ENCODE results near the gene PTCD3.

Gene PTCD3

DNA sequence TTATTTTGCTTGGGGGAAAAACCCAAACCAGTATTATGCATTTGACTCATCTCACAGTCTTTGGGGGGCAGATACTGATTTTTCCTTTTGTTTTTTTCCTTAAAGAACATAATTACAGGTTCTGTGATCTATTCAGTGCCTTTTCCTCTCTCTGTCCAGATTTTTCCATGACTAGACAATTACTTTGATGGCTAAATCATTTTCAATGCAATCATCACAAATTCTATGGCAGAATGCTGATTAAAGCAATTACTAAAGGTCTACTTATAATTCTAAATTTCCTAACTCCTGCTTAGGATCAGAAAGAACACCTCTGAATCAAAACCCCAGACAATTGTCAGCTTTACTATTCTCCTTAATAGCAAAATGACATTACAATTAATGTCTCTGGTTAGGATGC is 39.1 kb upstream of the PTCD3 start:
- DNase-seq (ENCODE audit: low spot score), result no peak
- H3K27ac ChIP-seq, result no peak overlapping the region

DNA sequence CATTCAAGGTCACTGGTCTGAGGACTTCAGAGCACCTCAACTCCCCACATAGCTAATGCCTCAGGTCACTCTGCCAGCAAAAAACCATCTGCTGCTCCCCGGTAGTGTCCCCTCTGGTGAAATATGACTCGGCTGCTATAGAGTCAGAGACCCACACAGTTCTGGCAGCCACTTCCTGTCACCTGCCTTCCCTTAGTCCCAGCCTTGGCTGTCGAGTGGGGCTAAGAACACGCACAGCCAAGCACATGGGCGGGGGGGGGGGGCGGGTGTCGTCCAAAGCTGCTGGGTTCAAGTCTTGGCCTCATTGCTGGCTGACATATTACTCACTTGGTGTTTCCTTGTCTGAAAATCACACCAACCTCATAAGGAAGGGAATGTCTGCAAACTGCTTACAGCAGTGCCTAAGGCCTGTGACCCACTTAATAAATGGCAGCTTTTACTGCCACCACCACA is 37.9 kb upstream of the PTCD3 start:
- H3K4me3 ChIP-seq, result no peak overlapping the region
- no peak overlapping the region for H3K27ac ChIP-seq
- DNase-seq (ENCODE audit: low spot score), result no peak
- TF ChIP-seq, protein P1, sequence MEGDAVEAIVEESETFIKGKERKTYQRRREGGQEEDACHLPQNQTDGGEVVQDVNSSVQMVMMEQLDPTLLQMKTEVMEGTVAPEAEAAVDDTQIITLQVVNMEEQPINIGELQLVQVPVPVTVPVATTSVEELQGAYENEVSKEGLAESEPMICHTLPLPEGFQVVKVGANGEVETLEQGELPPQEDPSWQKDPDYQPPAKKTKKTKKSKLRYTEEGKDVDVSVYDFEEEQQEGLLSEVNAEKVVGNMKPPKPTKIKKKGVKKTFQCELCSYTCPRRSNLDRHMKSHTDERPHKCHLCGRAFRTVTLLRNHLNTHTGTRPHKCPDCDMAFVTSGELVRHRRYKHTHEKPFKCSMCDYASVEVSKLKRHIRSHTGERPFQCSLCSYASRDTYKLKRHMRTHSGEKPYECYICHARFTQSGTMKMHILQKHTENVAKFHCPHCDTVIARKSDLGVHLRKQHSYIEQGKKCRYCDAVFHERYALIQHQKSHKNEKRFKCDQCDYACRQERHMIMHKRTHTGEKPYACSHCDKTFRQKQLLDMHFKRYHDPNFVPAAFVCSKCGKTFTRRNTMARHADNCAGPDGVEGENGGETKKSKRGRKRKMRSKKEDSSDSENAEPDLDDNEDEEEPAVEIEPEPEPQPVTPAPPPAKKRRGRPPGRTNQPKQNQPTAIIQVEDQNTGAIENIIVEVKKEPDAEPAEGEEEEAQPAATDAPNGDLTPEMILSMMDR (IDR thresholded peaks at IDR 0.05), result no peak

More for the DNA sequence above, 39.1 kb upstream of the PTCD3 start:
- H3K4me3 ChIP-seq, result no peak overlapping the region
- TF ChIP-seq, protein P1 (IDR thresholded peaks at IDR 0.05), result no peak

DNA sequence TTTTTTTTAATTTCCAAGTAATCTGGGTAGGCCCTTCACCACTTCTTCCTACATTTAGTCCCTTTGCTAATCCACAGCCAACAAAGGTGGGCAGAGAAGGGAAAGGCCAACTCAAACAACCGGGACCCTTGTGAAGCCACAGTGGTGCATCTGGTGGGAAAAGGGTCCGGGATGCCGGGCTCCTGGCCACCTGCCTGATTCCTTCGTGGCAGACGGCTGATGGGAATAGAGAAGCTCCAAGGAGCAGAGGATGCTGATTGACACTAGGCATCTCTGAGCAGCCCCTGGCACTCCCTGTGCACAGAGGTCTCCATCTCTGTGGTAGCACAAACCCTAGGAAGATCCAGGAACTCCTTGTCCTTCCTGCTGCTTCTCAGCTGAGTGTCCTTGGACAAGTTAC is 37.4 kb upstream of the PTCD3 start:
- H3K27ac ChIP-seq, result no peak overlapping the region
- DNase-seq (ENCODE audit: low spot score), result no peak
- TF ChIP-seq, protein P1 (IDR thresholded peaks at IDR 0.05), result no peak
- H3K4me3 ChIP-seq, result no peak overlapping the region

DNA sequence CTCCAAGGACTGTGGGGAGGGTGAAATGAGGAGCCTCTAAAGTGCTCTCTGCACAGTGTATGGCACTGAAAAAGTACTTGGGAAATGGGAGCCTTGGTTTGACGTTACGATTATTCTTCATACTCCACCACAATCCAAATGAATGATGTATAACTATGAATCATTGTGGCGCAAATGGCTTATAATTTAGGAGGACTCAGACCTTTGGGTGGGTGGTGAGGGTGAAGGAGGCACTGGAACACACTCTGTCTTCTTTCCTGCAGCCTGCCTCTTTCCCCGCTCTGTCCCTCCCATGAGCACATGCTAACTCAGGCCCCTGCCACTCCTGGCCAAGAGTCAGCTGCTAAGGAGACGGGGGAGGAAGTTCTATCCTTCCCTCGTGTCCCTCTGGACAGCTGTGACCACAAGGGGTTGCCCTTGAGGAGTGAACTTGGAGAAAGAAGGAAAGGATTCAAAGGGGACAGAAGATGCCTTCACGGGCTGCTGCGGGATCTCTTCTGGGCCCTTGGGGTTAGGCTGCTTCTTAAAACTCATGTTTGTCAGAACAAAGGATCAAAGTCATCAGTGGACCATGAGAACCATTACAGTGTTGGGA is 36.8 kb upstream of the PTCD3 start:
- DNase-seq (ENCODE audit: low spot score), result no peak
- Histone ChIP-seq H3K4me3 (no peak overlapping the region), H3K27ac (no peak overlapping the region)
- TF ChIP-seq, protein P1 (IDR thresholded peaks at IDR 0.05), result no peak

DNA sequence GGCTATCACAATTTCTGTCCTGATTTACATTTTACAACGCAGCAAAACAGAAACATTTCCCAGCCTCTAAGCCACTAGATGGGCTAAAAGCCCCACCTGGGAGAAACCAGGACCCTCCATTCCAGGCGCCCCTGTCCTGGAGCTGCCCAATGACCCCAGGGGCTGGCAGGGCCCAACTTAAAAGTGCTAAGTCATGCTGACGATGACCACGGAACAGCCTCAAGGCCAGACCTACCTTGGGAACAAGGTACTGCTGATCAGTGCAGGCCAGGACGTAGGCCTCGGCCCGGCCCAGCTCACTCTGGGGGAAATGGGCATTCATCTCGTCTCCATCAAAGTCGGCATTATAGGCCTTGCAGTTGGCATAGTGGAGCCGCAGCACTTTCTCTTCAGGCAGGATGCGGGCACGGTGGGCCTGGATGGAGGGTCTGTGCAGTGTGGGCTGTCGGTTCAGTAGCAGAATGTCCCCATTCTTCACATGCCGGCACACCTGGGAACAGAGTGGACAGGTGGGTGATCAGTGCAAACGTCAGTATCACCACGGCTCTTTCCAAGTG is 36.2 kb upstream of the PTCD3 start:
- Histone ChIP-seq H3K27ac (no peak overlapping the region), H3K4me3 (no peak overlapping the region)
- no peak for DNase-seq (ENCODE audit: low spot score)
- TF ChIP-seq, protein P1 (IDR thresholded peaks at IDR 0.05), result no peak

DNA sequence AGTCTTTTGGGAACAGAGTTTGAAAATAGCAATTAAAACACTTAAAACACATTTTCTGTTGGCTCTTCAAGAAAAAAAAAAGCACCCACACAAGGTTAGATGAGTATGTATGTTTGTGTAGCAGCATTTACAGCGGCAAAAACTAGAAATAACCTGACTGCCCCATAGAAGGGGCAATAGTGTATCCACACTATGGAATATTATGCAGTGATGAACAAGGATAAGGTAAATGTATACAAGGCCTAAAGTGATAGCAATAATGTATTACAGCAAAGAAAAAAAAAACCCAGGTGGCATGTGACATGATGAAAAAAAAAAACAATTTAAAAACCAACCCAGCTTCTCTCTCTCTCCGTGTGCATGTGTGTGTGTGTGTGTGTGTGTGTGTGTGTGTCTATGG is 35.2 kb upstream of the PTCD3 start:
- Histone ChIP-seq H3K27ac (no peak overlapping the region), H3K4me3 (no peak overlapping the region)
- no peak for DNase-seq (ENCODE audit: low spot score)
- TF ChIP-seq, protein P1 (IDR thresholded peaks at IDR 0.05), result no peak

DNA sequence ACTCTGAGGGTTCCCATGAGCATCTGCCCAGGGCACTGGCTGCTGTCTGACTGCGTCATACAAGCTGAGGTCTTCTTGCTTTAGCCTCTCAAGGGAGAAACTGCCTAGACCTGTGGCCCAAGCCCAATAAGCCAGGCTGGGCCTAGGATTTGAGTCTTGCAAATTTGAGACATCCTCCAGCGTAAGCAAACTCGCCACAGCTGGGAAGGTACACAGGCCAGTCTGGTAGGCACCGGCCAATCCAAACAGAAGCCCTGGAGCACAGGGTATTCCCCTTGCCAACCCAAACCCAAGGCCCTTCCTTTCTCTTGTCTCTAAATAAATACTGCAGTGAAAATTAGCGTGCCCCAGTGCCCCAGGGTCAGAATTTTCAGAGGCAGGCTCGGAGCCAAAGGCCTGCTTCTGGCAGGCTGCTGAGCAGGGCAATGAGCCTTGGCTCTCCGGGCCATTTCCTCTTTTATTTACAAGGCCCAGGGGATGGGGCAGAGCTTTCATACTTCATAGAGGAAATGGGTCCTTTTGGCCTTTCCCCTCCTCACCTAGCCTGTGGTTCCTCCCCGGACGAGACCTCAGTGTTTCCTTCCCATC is 33.7 kb upstream of the PTCD3 start:
- DNase-seq (ENCODE audit: low spot score), result peak; percentile 97
- peak overlapping the region; percentile 74 to 85 for H3K27ac ChIP-seq
- H3K4me3 ChIP-seq, result no peak overlapping the region

More for the DNA sequence above, 33.7 kb upstream of the PTCD3 start:
- TF ChIP-seq, protein P1 (IDR thresholded peaks at IDR 0.05), result no peak

Data from coronary artery (tissue), 2 donors.